Measurements from ENCODE around the gene NAXE.
A peak's percentile ranks its signal among the peaks of the same experiment; 100 is the strongest.
"Not testable (repeated sequence)": the region's sequence is repeated elsewhere in the genome, so short reads cannot be mapped to it uniquely, and the experiment has no call there.

The NAXE gene

DNA sequence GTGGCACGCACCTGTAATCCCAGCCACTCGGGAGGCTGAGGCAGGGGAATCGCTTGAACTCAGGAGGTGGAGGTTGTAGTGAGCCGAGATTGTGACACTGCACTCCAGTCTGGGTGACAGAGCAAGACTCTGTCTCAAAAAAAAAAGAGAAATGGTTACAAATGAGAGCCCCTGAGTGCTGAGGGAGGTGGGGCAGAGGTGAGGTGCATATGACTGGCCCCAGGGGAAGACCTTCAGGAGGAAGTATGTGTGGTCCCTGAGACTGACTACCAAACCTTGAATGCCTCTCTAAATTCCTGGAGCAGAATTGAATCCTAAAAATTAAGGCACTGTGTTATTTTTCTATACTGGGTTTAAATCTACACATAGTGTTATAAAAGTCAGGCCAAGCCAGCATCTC, 15.8 kb downstream of the NAXE start:
- H3K23ac ChIP-seq (ENCODE audit: low read length in 2 of 2); H3K27ac ChIP-seq (ENCODE audit: low read length, poor library complexity, severe bottlenecking); H2BK120ac ChIP-seq (ENCODE audit: low read depth, low read length); H3K4ac ChIP-seq (ENCODE audit: low read depth in 1 of 2, low read length in 2 of 2); H4K91ac ChIP-seq (ENCODE audit: low read length); H3K79me1 ChIP-seq (replicated peaks; ENCODE audit: low read length, poor library complexity, severe bottlenecking); H3K4me1 ChIP-seq (ENCODE audit: control insufficient read depth, insufficient read depth, low read depth, low read length); H2BK12ac ChIP-seq (ENCODE audit: low read length in 2 of 2); H2AK5ac ChIP-seq (ENCODE audit: low read length, severe bottlenecking); H3K36me3 ChIP-seq (ENCODE audit: control insufficient read depth in 1 of 2, insufficient read depth in 2 of 2, low read depth in 1 of 2, low read length in 2 of 2); H3K4me2 ChIP-seq (ENCODE audit: low read length, poor library complexity, severe bottlenecking); H2BK5ac ChIP-seq (ENCODE audit: low read depth, low read length, poor library complexity, severe bottlenecking); H4K8ac ChIP-seq (ENCODE audit: low read length); H2AFZ ChIP-seq (ENCODE audit: low read depth, low read length); H3K14ac ChIP-seq (ENCODE audit: low read length in 2 of 2); H3K4me3 ChIP-seq (ENCODE audit: insufficient read depth in 1 of 2, low read depth in 1 of 2, low read length in 2 of 2); DNase-seq; H3K18ac ChIP-seq (ENCODE audit: low read depth in 1 of 2, low read length in 2 of 2); H3K9ac ChIP-seq (ENCODE audit: low read length); H3K9me3 ChIP-seq (ENCODE audit: control insufficient read depth, low read length); H2BK15ac ChIP-seq (ENCODE audit: low read depth, poor library complexity, severe bottlenecking): not testable (repeated sequence)
- H3K27me3 ChIP-seq (ENCODE audit: control insufficient read depth in 1 of 2, insufficient read depth in 1 of 2, low read length in 2 of 2): peaks cover 9 to 13% of the 10 kb centered on the region in 2 experiments
- 81% methylated on average over 4 of the region's 4 CpGs for WGBS

DNA sequence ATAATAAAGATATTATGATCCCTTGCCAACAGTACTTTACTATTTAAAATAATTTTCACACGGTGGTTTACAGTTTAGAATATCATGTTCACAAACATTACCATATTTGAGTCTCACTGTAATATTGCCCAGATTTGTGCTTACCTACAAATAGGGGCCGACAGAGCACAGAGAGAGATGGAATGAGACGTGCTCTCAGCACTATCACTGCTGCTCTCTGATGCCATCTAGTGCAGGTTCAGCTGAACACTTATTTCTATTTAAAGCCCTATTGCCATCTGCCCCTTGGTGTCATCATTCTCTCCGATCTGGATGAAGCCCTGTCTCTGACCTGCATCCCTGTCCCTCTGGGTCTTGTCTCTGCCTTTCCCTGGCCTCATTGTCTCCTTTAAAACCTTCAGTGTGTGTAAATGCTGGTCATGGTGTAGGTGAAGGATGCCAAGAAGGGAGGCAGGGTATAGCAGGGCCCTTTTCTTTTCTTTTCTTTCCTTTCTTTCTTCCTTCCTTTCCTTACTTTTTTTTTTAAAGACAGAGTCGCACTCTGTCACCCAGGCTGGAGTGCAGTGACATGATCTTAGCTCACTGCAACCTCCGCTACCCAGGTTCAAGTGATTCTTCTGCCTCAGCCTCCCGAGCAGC, 16.6 kb downstream of the NAXE start:
- H2AK5ac ChIP-seq (ENCODE audit: low read length, severe bottlenecking): no peak overlapping the region
- H3K4me3 ChIP-seq (ENCODE audit: insufficient read depth in 1 of 2, low read depth in 1 of 2, low read length in 2 of 2): no peak overlapping the region
- no peaks in the 10 kb centered on the region for H3K36me3 ChIP-seq (ENCODE audit: control insufficient read depth in 1 of 2, insufficient read depth in 2 of 2, low read depth in 1 of 2, low read length in 2 of 2)
- H3K9ac ChIP-seq (ENCODE audit: low read length): peak overlapping the region; percentile 13
- H2AFZ ChIP-seq (ENCODE audit: low read depth, low read length): no peak overlapping the region
- H4K8ac ChIP-seq (ENCODE audit: low read length): no peak overlapping the region
- no peaks in the 10 kb centered on the region for H3K79me1 ChIP-seq (replicated peaks; ENCODE audit: low read length, poor library complexity, severe bottlenecking)
- H3K4me2 ChIP-seq (ENCODE audit: low read length, poor library complexity, severe bottlenecking): no peak overlapping the region
- no peak overlapping the region for H3K18ac ChIP-seq (ENCODE audit: low read depth in 1 of 2, low read length in 2 of 2)
- no peak overlapping the region for H4K91ac ChIP-seq (ENCODE audit: low read length)
- no peak overlapping the region for H3K14ac ChIP-seq (ENCODE audit: low read length in 2 of 2)
- DNase-seq: peak; percentile 79
- no peak overlapping the region for H2BK12ac ChIP-seq (ENCODE audit: low read length in 2 of 2)
- no peak overlapping the region for H2BK120ac ChIP-seq (ENCODE audit: low read depth, low read length)
- no peak overlapping the region for H3K4ac ChIP-seq (ENCODE audit: low read depth in 1 of 2, low read length in 2 of 2)
- H3K9me3 ChIP-seq (ENCODE audit: control insufficient read depth, low read length): no peaks in the 10 kb centered on the region
- WGBS: 32% methylated on average over 7 of the region's 7 CpGs
- H3K27me3 ChIP-seq (ENCODE audit: control insufficient read depth in 1 of 2, insufficient read depth in 1 of 2, low read length in 2 of 2): peaks cover 12 to 20% of the 10 kb centered on the region in 2 experiments
- no peak overlapping the region for H3K27ac ChIP-seq (ENCODE audit: low read length, poor library complexity, severe bottlenecking)
- H2BK5ac ChIP-seq (ENCODE audit: low read depth, low read length, poor library complexity, severe bottlenecking): no peak overlapping the region
- H3K23ac ChIP-seq (ENCODE audit: low read length in 2 of 2): no peak overlapping the region
- H3K4me1 ChIP-seq (ENCODE audit: control insufficient read depth, insufficient read depth, low read depth, low read length): no peaks in the 10 kb centered on the region
- H2BK15ac ChIP-seq (ENCODE audit: low read depth, poor library complexity, severe bottlenecking): no peak overlapping the region

DNA sequence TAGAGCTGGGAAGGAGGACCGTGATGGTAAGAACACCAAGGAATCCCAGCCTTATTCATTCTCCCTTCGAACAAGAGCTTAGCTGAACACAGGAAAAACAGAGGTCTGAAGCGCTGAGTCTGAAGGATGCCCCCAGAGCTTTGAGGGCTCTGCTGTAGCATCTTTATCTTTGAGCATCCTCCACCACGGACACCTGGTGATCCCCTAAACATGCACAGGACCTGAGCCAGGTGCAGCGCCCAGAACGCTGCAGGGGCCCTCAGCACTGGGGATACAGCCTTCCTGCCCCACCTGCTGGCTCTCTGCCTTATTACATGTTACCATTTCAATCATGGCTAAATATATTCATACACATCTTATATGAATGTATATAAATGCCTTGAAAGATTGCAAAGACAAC, 17.4 kb downstream of the NAXE start:
- H3K9ac ChIP-seq (ENCODE audit: low read length): no peak overlapping the region
- H3K27me3 ChIP-seq (ENCODE audit: control insufficient read depth in 1 of 2, insufficient read depth in 1 of 2, low read length in 2 of 2): peaks cover 12 to 23% of the 10 kb centered on the region in 2 experiments
- H2BK12ac ChIP-seq (ENCODE audit: low read length in 2 of 2): no peak overlapping the region
- 47% methylated on average over 6 of the region's 6 CpGs for WGBS
- H3K14ac ChIP-seq (ENCODE audit: low read length in 2 of 2): no peak overlapping the region
- H3K4me3 ChIP-seq (ENCODE audit: insufficient read depth in 1 of 2, low read depth in 1 of 2, low read length in 2 of 2): no peak overlapping the region
- DNase-seq: peak; percentile 40
- H3K36me3 ChIP-seq (ENCODE audit: control insufficient read depth in 1 of 2, insufficient read depth in 2 of 2, low read depth in 1 of 2, low read length in 2 of 2): no peaks in the 10 kb centered on the region
- H3K23ac ChIP-seq (ENCODE audit: low read length in 2 of 2): no peak overlapping the region
- H4K8ac ChIP-seq (ENCODE audit: low read length): peak overlapping the region; percentile 64
- H3K79me1 ChIP-seq (replicated peaks; ENCODE audit: low read length, poor library complexity, severe bottlenecking): no peaks in the 10 kb centered on the region
- H2AFZ ChIP-seq (ENCODE audit: low read depth, low read length): no peak overlapping the region
- H2BK120ac ChIP-seq (ENCODE audit: low read depth, low read length): no peak overlapping the region
- H3K4ac ChIP-seq (ENCODE audit: low read depth in 1 of 2, low read length in 2 of 2): no peak overlapping the region
- no peak overlapping the region for H2BK15ac ChIP-seq (ENCODE audit: low read depth, poor library complexity, severe bottlenecking)
- H3K4me2 ChIP-seq (ENCODE audit: low read length, poor library complexity, severe bottlenecking): no peak overlapping the region
- H2AK5ac ChIP-seq (ENCODE audit: low read length, severe bottlenecking): no peak overlapping the region
- H3K9me3 ChIP-seq (ENCODE audit: control insufficient read depth, low read length): no peaks in the 10 kb centered on the region
- H2BK5ac ChIP-seq (ENCODE audit: low read depth, low read length, poor library complexity, severe bottlenecking): no peak overlapping the region
- no peak overlapping the region for H3K18ac ChIP-seq (ENCODE audit: low read depth in 1 of 2, low read length in 2 of 2)
- H4K91ac ChIP-seq (ENCODE audit: low read length): peak overlapping the region; percentile 39
- H3K4me1 ChIP-seq (ENCODE audit: control insufficient read depth, insufficient read depth, low read depth, low read length): no peaks in the 10 kb centered on the region
- H3K27ac ChIP-seq (ENCODE audit: low read length, poor library complexity, severe bottlenecking): no peak overlapping the region

DNA sequence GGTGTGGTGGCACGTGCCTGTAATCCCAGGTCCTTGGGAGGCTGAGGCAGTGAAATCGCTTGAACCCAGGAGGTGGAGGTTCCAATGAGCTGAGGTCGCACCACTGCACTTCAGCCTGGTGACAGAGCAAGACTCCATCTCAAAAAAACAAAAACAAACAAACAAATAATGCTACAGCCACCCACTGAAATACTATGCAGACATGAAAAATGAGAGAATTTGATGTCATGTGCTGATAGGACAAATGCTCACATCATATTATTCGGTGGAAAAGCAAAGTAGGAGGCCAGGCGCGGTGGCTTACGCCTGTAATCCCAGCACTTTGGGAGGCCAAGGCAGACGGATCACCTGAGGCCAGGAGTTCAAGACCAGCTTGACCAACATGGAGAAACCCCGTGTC, 18.5 kb downstream of the NAXE start:
- H2AFZ ChIP-seq (ENCODE audit: low read depth, low read length); DNase-seq; H3K4me3 ChIP-seq (ENCODE audit: insufficient read depth in 1 of 2, low read depth in 1 of 2, low read length in 2 of 2); H2BK12ac ChIP-seq (ENCODE audit: low read length in 2 of 2); H3K14ac ChIP-seq (ENCODE audit: low read length in 2 of 2); H3K79me1 ChIP-seq (replicated peaks; ENCODE audit: low read length, poor library complexity, severe bottlenecking); H3K4me1 ChIP-seq (ENCODE audit: control insufficient read depth, insufficient read depth, low read depth, low read length); H3K4me2 ChIP-seq (ENCODE audit: low read length, poor library complexity, severe bottlenecking); H2BK5ac ChIP-seq (ENCODE audit: low read depth, low read length, poor library complexity, severe bottlenecking); H4K91ac ChIP-seq (ENCODE audit: low read length); H3K23ac ChIP-seq (ENCODE audit: low read length in 2 of 2); H3K18ac ChIP-seq (ENCODE audit: low read depth in 1 of 2, low read length in 2 of 2); H3K27ac ChIP-seq (ENCODE audit: low read length, poor library complexity, severe bottlenecking); H3K36me3 ChIP-seq (ENCODE audit: control insufficient read depth in 1 of 2, insufficient read depth in 2 of 2, low read depth in 1 of 2, low read length in 2 of 2); H2BK120ac ChIP-seq (ENCODE audit: low read depth, low read length); H4K8ac ChIP-seq (ENCODE audit: low read length); H2BK15ac ChIP-seq (ENCODE audit: low read depth, poor library complexity, severe bottlenecking); H3K9me3 ChIP-seq (ENCODE audit: control insufficient read depth, low read length); H2AK5ac ChIP-seq (ENCODE audit: low read length, severe bottlenecking); H3K9ac ChIP-seq (ENCODE audit: low read length); H3K4ac ChIP-seq (ENCODE audit: low read depth in 1 of 2, low read length in 2 of 2): not testable (repeated sequence)
- H3K27me3 ChIP-seq (ENCODE audit: control insufficient read depth in 1 of 2, insufficient read depth in 1 of 2, low read length in 2 of 2): peaks cover 14 to 23% of the 10 kb centered on the region in 2 experiments
- WGBS: 91% methylated on average over 6 of the region's 9 CpGs
